Stimulated activated CD4-positive, alpha-beta T cell treated with anti-CD3 and anti-CD28 coated beads, Interleukin-2, amount 100 ng/mL, for 48 hours (primary cell): ENCODE measurements around the gene TRAM2.
A peak's percentile ranks its signal among the peaks of the same experiment; 100 is the strongest.

Source experiments
- DNase-seq, 2 donors: peaks; one replicate each; pipeline ENCODE4 v3.0.0-alpha.2; 2020

The TRAM2 gene

GRCh38 chr6:52544602-52545405 is 32.1 kb downstream of the TRAM2 start:
- no peak for DNase-seq

GRCh38 chr6:52543729-52544601 is 32.9 kb downstream of the TRAM2 start:
- DNase-seq = no peak

- no peak for DNase-seq
Measured at GRCh38 chr6:52543262-52543661, 33.6 kb downstream of the TRAM2 start.

DNA sequence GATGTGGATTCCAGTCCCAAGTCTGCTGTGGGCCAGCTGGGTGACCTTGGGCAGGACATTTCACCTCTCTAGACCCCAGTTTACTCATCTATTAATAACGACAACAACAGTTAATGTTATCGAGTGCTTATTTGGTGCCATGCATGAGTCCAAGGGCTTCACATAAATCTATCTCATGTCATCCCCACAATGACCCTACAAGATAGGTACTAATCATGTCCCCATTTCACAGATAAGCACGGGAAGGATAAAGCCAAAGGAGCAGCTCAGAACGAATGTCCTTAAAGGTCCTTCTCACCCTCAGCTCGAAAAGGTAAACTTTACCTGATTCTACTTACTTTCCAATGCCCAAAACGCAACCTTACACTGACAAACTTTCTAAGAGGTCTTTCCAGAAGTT is 35.7 kb downstream of the TRAM2 start:
- no peak for DNase-seq

DNA sequence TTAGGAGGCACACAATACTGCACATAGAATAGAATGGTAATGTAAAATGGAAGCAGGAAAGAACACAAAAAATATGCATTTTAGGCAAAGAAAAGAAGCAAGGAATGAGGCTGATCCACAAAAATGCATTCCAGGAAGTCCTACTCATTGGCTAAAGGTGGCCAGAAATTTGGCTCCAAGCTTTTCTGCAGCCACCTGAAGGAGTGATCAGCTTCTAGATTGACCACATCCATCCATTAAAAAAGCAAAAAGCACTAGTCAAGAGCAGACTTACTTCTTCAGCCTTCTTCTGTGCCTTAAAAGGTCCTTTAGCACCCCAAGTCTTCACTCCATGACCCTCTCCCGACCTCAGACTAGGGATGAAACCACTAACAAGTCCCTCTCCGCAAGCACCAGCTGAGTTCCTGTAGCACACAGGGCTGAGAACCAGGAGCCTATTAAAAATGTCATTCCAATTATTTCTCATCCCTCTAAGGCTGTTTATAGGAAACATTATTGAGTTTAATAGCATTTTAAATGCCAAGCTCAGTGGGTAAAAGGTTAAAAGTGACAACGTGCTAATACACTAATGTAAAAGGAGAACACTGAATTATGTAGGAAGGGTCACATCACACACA is 36.5 kb downstream of the TRAM2 start:
- no peak for DNase-seq

DNA sequence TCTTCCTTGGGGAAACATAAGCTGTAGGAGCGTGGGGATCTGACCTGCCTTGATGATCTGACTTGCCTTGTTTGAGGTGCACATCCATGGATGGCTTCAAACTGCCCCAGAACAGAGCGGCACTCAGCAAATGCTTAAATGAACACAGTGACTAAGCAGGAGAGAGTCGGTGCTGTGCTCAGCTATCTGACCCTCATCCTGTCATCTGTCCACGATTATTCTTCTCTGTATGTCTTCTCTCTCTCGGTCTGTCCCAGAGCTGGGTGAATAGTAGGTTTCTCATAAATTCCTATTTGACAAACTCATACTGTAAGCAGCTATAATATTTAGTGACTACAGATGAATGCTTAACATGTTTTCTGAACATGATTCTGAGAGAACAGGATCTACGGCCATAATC is 37.3 kb downstream of the TRAM2 start:
- no peak for DNase-seq

DNA sequence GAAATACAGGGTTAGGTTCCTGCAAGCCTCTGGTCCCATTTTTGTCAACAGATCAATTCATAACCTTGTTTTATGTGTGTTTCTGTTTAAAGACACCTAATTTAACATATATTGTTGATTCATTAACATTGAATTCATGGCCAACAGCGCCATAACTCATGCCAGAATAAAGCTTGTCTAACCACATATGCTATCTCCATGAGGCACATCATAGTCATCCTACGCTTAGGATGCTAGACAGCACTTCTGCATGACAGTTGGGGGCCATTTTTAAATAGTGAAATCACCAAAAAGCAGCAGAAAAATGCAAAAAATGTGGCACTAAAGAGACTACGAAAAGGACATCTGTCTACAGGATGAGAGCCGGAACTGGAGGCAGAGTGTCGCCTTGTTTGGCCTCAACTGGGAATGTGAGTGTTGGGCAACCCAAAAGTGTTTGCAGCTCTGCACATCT is 37.9 kb downstream of the TRAM2 start:
- DNase-seq = no peak

DNA sequence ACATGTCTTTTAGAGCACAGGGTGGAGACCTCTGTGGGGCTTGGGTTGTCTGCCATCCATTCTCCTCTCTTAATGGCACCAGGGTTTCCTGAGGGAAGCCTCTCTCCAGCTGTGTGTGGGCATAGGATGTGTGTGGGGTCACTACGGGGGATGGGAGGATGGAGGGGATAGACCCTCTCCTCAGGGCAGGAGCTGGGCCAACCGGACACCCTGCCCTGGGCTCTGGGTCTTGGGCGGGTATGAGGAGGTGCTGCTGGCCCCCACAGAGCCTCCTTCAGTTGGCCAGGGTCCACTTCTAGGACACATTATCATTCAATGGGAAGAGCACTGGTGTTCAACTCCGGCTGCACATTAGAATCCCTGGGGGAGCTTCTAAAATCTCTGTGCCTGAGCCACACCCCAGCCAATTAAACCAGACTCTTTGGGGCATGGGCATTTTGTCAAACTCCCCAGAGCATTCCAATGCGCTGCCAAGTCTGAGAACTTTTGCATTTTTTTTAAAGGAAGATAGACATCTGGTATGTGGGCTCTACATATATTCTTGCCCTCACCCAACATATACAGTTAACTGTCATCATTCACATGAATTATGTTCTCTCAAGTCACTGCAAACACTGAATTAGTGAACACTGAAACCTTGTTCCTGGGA is 38.5 kb downstream of the TRAM2 start:
- no peak for DNase-seq

DNA sequence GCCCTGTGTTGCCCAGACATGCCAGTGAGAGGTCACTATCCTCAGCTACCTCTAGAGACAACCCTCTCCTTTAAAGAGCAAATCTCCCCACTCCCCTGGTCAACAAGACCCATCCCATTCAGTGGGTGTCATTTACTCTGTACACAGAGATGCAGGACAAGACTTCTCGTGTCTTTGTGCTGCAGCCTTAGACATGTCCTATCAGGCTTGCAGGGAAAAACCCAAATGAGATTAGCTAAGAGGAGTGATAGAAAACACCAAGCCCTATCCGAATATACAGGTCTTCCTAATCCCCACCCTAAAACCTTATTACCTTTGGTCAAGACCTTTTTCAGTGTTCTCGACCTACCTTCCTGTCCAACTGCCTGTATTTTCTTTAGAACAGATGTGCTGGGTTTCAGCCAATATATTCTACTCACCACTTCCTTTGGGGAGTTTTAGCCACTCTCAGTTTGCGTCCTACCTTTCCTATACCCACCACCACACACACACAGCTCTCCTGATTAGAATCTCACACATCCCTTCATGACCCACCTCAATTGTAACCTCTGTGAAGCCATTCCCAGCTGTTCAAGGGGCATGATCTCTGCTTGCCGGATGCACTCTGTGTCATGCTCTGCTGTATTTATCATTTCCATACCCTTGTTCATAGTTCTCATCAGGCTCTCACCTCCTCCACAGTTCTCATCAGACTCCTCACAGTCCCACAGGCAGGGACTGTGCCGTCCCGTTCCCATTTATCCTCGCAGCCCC is 39.7 kb downstream of the TRAM2 start:
- no peak for DNase-seq

DNA sequence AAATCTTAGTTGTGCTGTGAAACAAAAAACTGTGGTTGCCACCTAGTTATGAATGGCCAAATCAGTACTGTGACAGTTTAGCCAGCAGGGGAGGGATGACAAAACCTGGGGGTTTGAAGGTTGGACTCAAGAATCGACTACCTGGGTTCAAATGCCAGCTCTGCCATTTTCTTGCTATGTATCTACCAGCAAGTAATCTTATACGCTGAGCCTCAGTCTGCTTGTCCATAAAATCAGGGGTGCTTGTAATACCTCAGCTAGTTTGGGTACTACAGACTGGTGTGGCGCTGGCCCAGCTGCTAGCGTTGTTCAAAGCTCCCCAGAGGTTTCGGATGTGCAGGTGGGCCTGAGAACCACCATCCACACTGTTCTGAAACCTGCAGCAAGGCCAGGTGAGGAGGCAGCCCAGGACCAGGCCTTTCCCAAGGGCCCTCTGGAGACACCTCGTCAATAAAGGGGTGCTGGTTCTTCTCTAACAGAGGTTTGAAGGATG is 40.4 kb downstream of the TRAM2 start:
- no peak for DNase-seq

DNA sequence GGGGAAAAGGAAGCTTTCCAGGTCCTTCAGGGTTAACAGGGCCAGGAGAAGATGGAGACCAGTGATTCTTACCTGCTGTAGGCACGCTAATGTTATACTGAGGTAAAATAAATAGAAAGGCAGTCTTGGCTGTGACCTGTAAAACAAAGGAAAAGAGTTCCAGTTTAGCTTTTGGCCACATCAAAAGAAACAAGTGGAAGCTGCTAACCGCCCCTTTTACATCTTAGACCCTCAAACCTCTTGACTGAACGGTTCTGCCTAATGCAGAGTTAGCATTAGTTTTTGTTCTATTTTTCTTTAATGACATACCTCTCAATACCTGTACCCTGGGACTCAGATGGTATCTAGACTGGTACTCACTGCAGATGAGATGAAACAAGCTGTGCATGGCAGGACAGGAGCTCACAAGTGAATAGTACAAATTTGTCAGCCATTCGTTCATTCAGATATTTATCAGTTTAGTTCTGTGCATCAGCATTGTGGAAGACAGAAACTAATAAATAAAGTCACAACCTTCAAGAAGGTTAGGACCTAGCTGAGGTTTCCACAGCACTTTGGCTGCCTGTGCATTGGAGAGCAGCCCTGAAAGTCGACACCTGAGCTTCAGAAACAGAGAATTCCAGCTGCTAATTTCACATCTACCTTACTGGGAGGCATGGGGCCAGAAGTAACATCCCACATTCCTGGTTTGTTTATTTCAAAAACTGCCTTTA is 41.0 kb downstream of the TRAM2 start:
- no peak for DNase-seq

GRCh38 chr6:52534966-52535390 is 41.9 kb downstream of the TRAM2 start:
- DNase-seq = peak in 1 of 2 donors; percentile 13

DNA sequence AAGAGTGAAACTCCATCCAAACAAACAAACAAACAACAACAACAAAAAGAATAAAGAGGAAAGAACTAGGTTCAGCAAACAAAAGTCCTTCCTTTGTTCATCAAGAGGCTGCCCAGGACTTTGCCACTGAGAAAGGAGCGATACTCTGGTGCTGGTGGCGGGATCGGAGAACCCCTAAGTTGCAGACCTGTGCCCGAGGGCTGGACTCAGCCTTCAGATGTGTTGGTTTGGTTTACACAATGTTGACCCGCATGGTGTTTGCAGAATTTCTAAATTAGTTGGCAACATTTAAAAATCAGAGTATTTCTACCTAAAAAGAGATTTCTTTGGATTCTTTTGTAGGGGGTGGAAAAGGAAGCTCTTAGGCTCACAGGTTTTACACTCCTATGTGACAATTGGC is 42.5 kb downstream of the TRAM2 start:
- no peak for DNase-seq

GRCh38 chr6:52533491-52533890 is 43.4 kb downstream of the TRAM2 start:
- no peak for DNase-seq

DNA sequence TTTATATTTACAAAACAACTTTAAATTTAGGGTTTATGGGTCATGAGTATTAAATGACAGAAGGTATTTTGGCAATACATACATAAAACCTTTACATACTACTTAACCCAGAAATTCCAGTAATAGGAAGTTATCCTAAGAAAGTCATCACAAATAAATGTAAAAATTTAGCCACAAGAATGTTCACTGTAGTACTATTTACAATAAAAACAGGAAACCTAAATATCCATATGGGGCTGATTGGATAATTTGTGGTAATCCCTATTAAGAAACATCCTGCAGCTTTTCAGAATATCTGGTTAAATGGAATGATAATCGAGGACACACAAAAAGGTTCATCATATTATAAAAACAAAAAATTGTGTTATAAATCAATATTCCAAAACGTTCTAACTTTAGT is 44.4 kb downstream of the TRAM2 start:
- DNase-seq = no peak

DNA sequence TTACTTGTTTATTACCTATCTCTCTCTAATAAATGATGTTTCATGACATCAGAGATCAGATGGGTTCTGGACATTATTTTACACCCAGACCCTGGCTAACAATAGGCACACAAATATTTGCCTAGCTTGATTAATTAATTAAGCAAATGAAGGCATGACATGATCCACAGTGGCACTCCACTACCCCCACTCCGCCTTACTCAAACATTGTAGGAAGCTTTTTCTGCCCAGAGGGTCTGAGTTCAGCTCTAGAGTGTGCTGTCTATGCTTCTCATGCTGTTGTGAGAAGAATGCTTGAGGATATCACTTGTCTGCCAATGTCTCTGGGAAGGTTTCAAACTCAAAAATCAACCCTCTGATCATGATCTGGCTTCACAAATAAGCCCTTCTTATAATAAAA is 45.0 kb downstream of the TRAM2 start:
- no peak for DNase-seq

GRCh38 chr6:52531396-52531795 is 45.5 kb downstream of the TRAM2 start:
- DNase-seq = no peak

DNA sequence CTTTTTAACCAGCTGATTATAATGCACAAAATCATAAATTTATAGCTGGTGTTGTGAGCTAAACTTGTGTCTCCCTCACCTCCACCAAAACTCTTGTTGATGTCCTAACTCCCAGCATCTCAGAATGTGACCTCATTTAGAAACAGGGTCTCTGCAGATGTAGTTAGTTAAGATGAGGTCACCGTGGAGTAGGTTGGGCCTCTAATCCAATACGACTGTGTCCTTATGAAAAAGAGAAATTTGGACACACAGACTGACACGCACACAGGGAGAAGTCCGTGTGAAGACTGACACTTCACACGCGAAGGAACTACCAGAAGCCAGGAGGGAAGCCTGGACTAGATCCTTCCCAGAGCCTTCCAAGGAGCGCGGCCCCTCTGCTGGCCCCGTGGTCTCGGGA is 46.5 kb downstream of the TRAM2 start:
- no peak for DNase-seq

- DNase-seq = no peak
Measured at GRCh38 chr6:52529311-52529710, 47.5 kb downstream of the TRAM2 start.

DNA sequence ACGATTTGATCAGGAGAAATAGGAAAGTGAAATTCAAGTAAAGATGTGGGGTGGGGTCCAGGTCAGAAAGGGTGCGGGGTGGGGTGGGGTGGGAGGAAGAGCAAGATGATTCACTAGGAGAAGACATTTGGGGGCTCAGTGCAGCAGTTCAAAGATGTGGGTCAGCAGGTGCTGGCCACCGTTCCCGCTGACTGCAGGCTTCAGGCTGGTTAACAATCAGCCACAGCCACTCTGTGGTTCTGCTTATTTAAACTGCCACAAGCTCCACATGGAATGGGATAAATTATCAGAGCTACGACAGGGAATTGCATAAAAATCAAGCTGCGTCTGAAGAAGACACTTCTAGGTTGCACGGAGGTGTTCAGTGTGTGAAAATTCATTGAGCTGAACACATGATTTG is 49.4 kb downstream of the TRAM2 start:
- no peak for DNase-seq

DNA sequence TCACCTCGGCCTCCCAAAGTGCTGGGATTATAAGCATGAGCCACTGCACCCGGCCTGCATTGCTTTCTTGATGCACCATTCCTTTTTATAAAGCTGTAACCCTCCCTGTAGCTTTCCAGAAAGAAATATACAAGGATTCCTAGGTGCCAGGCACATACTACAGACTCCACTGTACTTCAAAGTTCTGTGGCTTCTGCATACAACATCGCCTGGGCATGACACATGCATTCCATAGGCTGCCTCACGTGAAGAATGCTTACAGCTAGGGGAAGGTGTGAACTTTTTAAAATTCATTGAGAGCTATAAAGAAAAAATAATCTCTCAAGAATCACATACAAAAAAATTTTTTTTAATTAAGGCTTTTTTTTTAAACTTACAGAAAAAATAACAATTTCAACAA is 50.2 kb downstream of the TRAM2 start:
- DNase-seq = no peak
